CD4-positive, alpha-beta T cell (primary cell): ENCODE results near the gene TMEM161B. TPM values are rescaled to one million over a fixed set of nuclear protein-coding genes. Genes with fewer than 3 reads are reported as not detected.

Experiments
- ATAC-seq: fragments of 200-7000 bp; cut with Tn5 transposase; one replicate; pipeline ENCODE4 v1.10.0; 2022; ENCODE audit warnings: mild to moderate bottlenecking; ENCODE audit not compliant: poor library complexity
- CTCF ChIA-PET: fragments of 350-600 bp; sonication (Branson Sonifier 250); formaldehyde crosslinking; loops from one replicate; lab custom pipeline; 2021; ENCODE audit warnings: antibody characterized with exemption, inconsistent platforms; lab: Charles Lee
- POLR2A ChIA-PET: fragments of 350-600 bp; sonication (Branson Sonifier 250); formaldehyde crosslinking; loops from one replicate; lab custom pipeline; 2021; ENCODE audit warnings: antibody characterized with exemption, inconsistent platforms; lab: Charles Lee
- DNase-seq, 14 experiments: peaks; one replicate each; pipeline ENCODE4 v3.0.0-alpha.2; 2013 to 2020; ENCODE audit warnings: mixed read lengths in 2 of 14
- H3K27ac ChIP-seq, 2 donors: one replicate each; pipeline versions ENCODE4 v1.5.1 to v1.7.0; 2013; ENCODE audit warnings: low read length in 2 of 2, low read depth in 1 of 2, mild to moderate bottlenecking in 1 of 2
- H3K27me3 ChIP-seq, 2 experiments: 1 replicate in 1 of 2; 2 replicates in 1 of 2; pipeline versions ENCODE4 v1.6.1 to v1.7.0; 2013; ENCODE audit warnings: low read length in 2 of 2, control low read depth in 1 of 2, mild to moderate bottlenecking in 1 of 2, moderate library complexity in 1 of 2; ENCODE audit not compliant: insufficient read depth in 2 of 2, control insufficient read depth in 1 of 2
- H3K36me3 ChIP-seq: one replicate; pipeline ENCODE4 v1.6.1; 2013; ENCODE audit warnings: low read length, control low read depth; ENCODE audit not compliant: insufficient read depth
- H3K4me1 ChIP-seq: one replicate; pipeline ENCODE4 v1.6.1; 2013; ENCODE audit warnings: low read length, control low read depth; ENCODE audit not compliant: insufficient read depth
- H3K4me3 ChIP-seq: one replicate; pipeline ENCODE4 v1.5.1; 2013; ENCODE audit warnings: mild to moderate bottlenecking, low read length, moderate library complexity
- H3K9me3 ChIP-seq, 2 experiments: 1 replicate in 1 of 2; 2 replicates in 1 of 2; pipeline versions ENCODE4 v1.6.1 to v1.7.0; 2013; ENCODE audit warnings: low read length in 2 of 2, mild to moderate bottlenecking in 2 of 2, control low read depth in 1 of 2, moderate library complexity in 1 of 2; ENCODE audit not compliant: control insufficient read depth in 1 of 2, insufficient read depth in 1 of 2
- H3K27ac Mint-ChIP-seq: one replicate; pipeline ENCODE4 v1.8.0; 2020; ENCODE audit warnings: mixed read lengths
- H3K27me3 Mint-ChIP-seq: one replicate; pipeline ENCODE4 v1.8.0; 2021; ENCODE audit warnings: mixed read lengths
- H3K36me3 Mint-ChIP-seq: one replicate; pipeline ENCODE4 v1.8.0; 2021; ENCODE audit warnings: low read depth, mixed read lengths
- H3K4me1 Mint-ChIP-seq: one replicate; pipeline ENCODE4 v1.8.0; 2021; ENCODE audit warnings: low read depth, mixed read lengths
- H3K4me3 Mint-ChIP-seq: one replicate; pipeline ENCODE4 v1.8.0; 2020; ENCODE audit warnings: mild to moderate bottlenecking, mixed read lengths
- H3K9me3 Mint-ChIP-seq: one replicate; pipeline ENCODE4 v1.8.0; 2020; ENCODE audit warnings: mixed read lengths
- intact Hi-C, 2 experiments: fragments of 100-400 bp; cut with DNase I in 1 of 2; cut with micrococcal nuclease in 1 of 2; formaldehyde crosslinking; loops; one replicate each; pipeline versions ENCODE4 v1.15.1 to v1.9.0; 2023 to 2025; cut with DNase I, micrococcal nuclease
- total RNA-seq, 174 experiments: library from RNA in 2 of 174; stranded (reverse) in 2 of 174; gene quantifications; one replicate each; pipeline ENCODE4 v1.2.3 and lab custom pipeline; 2021 to 2026
- TF ChIP-seq, protein P1 (sequence below): fragments of 200-600 bp; IDR thresholded peaks from one replicate; pipeline ENCODE4 v1.8.0; 2022; ENCODE audit warnings: antibody characterized with exemption, mild to moderate bottlenecking

The TMEM161B gene
- total RNA-seq, 2 experiments from 2014 or later, result 16.7 to 19.6 TPM

DNA sequence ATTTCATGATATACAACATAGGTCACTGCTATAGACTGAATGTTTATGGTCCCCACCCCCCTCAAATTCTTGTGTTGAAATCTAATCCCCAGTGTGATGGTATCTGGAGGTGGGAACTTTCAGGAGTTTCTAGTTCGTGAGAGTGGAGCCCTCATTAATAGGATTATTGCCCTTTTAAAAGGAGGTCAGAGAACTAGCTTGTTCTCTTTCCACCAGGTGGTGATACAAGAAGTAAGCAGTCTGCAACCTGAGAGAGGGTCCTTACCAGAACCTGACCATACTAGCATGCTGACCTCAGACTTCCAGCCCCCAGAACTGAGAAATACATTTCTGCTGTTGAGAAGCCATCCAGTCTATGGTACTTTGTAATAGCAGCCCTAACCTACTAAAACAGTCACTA, 33.3 kb downstream of the TMEM161B start:
- Histone ChIP-seq H3K4me3 (no peak overlapping the region), H3K36me3 (peaks cover 18% of the 10 kb centered on the region), H3K9me3 (no peaks in the 10 kb centered on the region), H3K27me3 (no peaks in the 10 kb centered on the region), H3K4me1 (no peaks in the 10 kb centered on the region), H3K27ac (no peak overlapping the region)
- Mint-ChIP-seq H3K36me3 (peaks cover 70% of the 10 kb centered on the region), H3K9me3 (no peaks in the 10 kb centered on the region), H3K4me3 (no peak overlapping the region), H3K4me1 (peaks cover 7% of the 10 kb centered on the region), H3K27me3 (no peaks in the 10 kb centered on the region), H3K27ac (no peak overlapping the region)
- ATAC-seq (no peak), DNase-seq (no peak)
- ChIA-PET CTCF (no interaction called here), POLR2A (no interaction called here)
- TF ChIP-seq, protein P1, sequence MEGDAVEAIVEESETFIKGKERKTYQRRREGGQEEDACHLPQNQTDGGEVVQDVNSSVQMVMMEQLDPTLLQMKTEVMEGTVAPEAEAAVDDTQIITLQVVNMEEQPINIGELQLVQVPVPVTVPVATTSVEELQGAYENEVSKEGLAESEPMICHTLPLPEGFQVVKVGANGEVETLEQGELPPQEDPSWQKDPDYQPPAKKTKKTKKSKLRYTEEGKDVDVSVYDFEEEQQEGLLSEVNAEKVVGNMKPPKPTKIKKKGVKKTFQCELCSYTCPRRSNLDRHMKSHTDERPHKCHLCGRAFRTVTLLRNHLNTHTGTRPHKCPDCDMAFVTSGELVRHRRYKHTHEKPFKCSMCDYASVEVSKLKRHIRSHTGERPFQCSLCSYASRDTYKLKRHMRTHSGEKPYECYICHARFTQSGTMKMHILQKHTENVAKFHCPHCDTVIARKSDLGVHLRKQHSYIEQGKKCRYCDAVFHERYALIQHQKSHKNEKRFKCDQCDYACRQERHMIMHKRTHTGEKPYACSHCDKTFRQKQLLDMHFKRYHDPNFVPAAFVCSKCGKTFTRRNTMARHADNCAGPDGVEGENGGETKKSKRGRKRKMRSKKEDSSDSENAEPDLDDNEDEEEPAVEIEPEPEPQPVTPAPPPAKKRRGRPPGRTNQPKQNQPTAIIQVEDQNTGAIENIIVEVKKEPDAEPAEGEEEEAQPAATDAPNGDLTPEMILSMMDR, result no peak
- intact Hi-C loops, result no loop called here

DNA sequence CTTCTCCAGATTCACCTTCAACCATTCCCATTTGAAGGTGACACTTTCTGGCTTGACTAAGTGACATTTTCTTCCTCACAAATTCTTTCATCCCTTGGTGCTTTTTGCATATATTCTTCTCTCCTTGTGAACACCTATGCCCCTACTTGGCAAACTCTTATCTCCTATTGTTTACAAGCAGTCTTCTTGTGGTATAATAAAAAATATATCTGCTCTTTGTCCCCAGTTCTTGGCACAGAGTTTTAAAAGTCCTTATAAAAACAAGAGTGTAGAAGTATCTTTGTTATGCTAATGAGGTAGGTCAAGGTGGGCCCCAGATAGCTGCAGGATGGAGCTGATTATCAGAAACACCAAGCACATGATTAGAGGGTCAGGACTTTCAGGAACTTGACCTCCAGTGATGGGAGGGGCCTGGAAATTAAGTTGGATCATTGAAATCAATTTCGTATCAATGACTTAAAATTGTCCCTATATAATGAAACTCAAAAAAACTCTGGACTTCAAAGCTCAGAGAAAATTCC, 38.0 kb downstream of the TMEM161B start:
- Histone ChIP-seq H3K9me3 (no peaks in the 10 kb centered on the region), H3K36me3 (peaks cover 9% of the 10 kb centered on the region), H3K27ac (no peak overlapping the region), H3K4me1 (no peaks in the 10 kb centered on the region), H3K27me3 (no peaks in the 10 kb centered on the region), H3K4me3 (no peak overlapping the region)
- H3K27ac Mint-ChIP-seq, result no peak overlapping the region
- intact Hi-C loops, result no loop called here
- no peak for ATAC-seq
- no peak for DNase-seq
- H3K4me3 Mint-ChIP-seq, result no peak overlapping the region
- peaks cover 64% of the 10 kb centered on the region for H3K36me3 Mint-ChIP-seq
- H3K9me3 Mint-ChIP-seq, result no peaks in the 10 kb centered on the region
- ChIA-PET POLR2A (no interaction called here), CTCF (no interaction called here)
- no peaks in the 10 kb centered on the region for H3K27me3 Mint-ChIP-seq
- peaks cover 7% of the 10 kb centered on the region for H3K4me1 Mint-ChIP-seq
- TF ChIP-seq, protein P1, result no peak

DNA sequence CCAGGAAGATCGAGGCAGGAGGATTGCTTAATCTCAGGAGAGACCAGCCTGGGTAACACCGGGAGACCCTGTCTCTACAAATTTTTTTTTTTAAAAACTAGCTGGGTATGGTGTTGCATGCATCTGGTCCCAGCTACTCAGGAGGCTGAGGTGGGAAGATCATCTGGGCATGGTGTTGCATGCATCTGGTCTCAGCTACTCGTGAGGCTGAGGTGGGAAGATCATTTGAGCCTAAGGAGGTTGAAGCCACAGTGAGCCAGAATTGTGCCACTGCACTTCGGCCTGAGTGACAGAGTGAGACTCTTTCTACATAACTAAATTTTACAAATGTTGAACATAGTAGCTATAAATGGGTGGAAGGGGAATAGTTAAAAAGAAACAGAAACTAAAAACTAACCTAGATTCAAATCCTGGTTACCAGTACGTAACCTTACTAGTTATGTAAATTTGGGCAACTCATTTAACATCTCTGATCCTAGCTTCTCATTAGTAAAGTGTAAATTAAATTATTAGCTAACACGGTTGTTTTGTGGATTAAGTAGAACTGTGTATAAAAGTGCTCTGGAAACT, 41.7 kb downstream of the TMEM161B start:
- Histone ChIP-seq H3K27me3 (no peaks in the 10 kb centered on the region), H3K27ac (no peak overlapping the region), H3K4me1 (no peaks in the 10 kb centered on the region), H3K36me3 (peaks cover 7% of the 10 kb centered on the region), H3K4me3 (no peak overlapping the region), H3K9me3 (no peaks in the 10 kb centered on the region)
- CTCF ChIA-PET, result no interaction called here
- TF ChIP-seq, protein P1, result no peak
- H3K4me1 Mint-ChIP-seq, result no peaks in the 10 kb centered on the region
- no peak for DNase-seq
- intact Hi-C loops, result no loop called here
- H3K36me3 Mint-ChIP-seq, result peaks cover 63% of the 10 kb centered on the region
- H3K9me3 Mint-ChIP-seq, result no peaks in the 10 kb centered on the region
- H3K4me3 Mint-ChIP-seq, result no peak overlapping the region
- POLR2A ChIA-PET, result no interaction called here
- H3K27me3 Mint-ChIP-seq, result no peaks in the 10 kb centered on the region
- H3K27ac Mint-ChIP-seq, result no peak overlapping the region
- no peak for ATAC-seq
